Measurements from ENCODE around the gene CD247. TPM values are rescaled to one million over a fixed set of nuclear protein-coding genes. Genes with fewer than 3 reads are reported as not detected.

The CD247 gene
- total RNA-seq, 2 experiments from 2014 or later: 105 to 114 TPM

DNA sequence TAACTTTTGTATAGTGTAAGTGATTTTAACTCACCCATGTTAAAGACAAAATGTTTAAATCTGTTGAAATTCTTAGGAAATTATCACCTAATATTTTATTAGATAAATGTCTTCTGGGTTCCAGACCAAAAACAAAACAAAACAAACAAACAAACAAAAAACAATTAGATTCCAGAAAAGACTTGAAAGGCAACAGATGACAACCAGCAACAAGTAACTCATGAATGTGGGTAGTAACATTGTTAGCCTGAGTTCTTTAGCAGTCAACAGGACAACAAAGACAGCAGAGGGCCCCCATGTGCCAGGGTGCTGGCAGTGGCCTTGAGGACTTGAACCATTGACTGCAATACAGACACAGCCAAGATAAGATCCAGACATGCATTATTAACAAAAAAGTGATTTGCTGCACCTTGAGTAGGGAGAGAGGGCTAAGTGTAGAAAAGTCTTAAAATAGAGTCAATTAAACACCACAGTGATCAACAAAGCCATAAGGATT, 2.4 kb upstream of the CD247 start:
- H3K4me1 Mint-ChIP-seq (ENCODE audit: low read depth): peaks cover 19% of the 10 kb centered on the region
- POLR2A ChIA-PET: no interaction called here
- no peaks in the 10 kb centered on the region for H3K9me3 Mint-ChIP-seq
- intact Hi-C loops (cut with micrococcal nuclease): no loop called here
- CTCF ChIA-PET: interaction anchor here (0.7 to 6.3 kb wide), 7 partner anchors 12 to 253 kb away, joined by 3 to 70 read pairs (median 5); no protein-coding TSS in a partner anchor
- no peak for DNase-seq
- peaks cover 17% of the 10 kb centered on the region for H3K36me3 Mint-ChIP-seq
- H3K4me3 Mint-ChIP-seq: no peak overlapping the region
- no peak overlapping the region for H3K27ac Mint-ChIP-seq
- H3K27me3 Mint-ChIP-seq: no peaks in the 10 kb centered on the region

- intact Hi-C loops (cut with micrococcal nuclease): loop anchor here (1.0 to 5.0 kb wide), 6 partner anchors 17 to 297 kb away; partner anchors contain the start of genes CREG1 and POU2F1
Measured at GRCh38 chr1:167517535-167518330, 596 bp downstream of the CD247 start.

GRCh38 chr1:167516404-167517388, 1.6 kb downstream of the CD247 start:
- peaks cover 41% of the 10 kb centered on the region for H3K36me3 Mint-ChIP-seq
- peak overlapping the region; percentile 88 for H3K4me3 Mint-ChIP-seq
- POLR2A ChIA-PET: interaction anchor here (0.5 to 5.8 kb wide), 19 partner anchors 9 to 665 kb away, joined by 3 to 115 read pairs (median 5); partner anchors contain the start of genes CREG1 and POU2F1
- H3K27me3 Mint-ChIP-seq: no peaks in the 10 kb centered on the region
- no peaks in the 10 kb centered on the region for H3K9me3 Mint-ChIP-seq
- CTCF ChIA-PET: interaction anchor here (0.9 to 6.7 kb wide), 15 partner anchors 9 to 296 kb away, joined by 3 to 70 read pairs (median 5); partner anchors contain the start of gene POU2F1
- H3K27ac Mint-ChIP-seq: peak overlapping the region; percentile 98
- DNase-seq: no peak
- intact Hi-C loops (cut with micrococcal nuclease): loop anchor here (1.0 to 5.0 kb wide), 6 partner anchors 16 to 296 kb away; partner anchors contain the start of gene POU2F1
- H3K4me1 Mint-ChIP-seq (ENCODE audit: low read depth): peaks cover 46% of the 10 kb centered on the region

More at GRCh38 chr1:167517535-167518330, 596 bp downstream of the CD247 start:
- Mint-ChIP-seq H3K27ac (peak overlapping the region; percentile 98), H3K4me3 (peak overlapping the region; percentile 88), H3K4me1 (ENCODE audit: low read depth) (peaks cover 35% of the 10 kb centered on the region), H3K36me3 (peaks cover 31% of the 10 kb centered on the region), H3K27me3 (no peaks in the 10 kb centered on the region), H3K9me3 (no peaks in the 10 kb centered on the region)
- POLR2A ChIA-PET: interaction anchor here (0.5 to 5.8 kb wide), 20 partner anchors 10 to 664 kb away, joined by 3 to 115 read pairs (median 5); partner anchors contain the start of genes CREG1 and POU2F1
- CTCF ChIA-PET: interaction anchor here (0.6 to 6.7 kb wide), 23 partner anchors 9 to 297 kb away, joined by 3 to 70 read pairs (median 5); partner anchors contain the start of gene POU2F1
- DNase-seq: peak; percentile 96

DNA sequence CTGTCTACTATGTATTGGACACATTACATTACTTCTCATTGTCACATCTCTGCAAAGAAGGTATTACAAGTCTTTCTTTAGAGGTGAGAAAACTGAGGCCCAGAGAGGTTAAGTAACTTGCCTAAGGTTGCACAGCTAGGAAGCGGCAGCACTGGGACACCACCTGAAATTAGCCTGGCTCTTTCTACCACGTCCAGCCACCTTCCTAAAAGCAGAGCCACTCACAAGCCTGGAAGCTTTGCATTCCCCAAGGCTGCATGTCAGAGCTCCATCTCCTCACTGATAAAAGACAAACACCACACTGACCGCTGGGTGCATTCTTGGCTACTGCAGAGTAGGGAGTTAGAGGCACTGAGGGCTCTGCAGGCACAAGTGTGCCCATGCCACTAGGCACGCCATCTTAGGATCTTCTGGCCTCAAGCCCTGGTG, 2.4 kb downstream of the CD247 start:
- Mint-ChIP-seq H3K4me3 (peak overlapping the region; percentile 88), H3K9me3 (no peaks in the 10 kb centered on the region), H3K36me3 (peaks cover 44% of the 10 kb centered on the region), H3K4me1 (ENCODE audit: low read depth) (peaks cover 51% of the 10 kb centered on the region), H3K27me3 (no peaks in the 10 kb centered on the region), H3K27ac (peak overlapping the region; percentile 98)
- ChIA-PET CTCF (interaction anchor here (0.9 to 6.7 kb wide), 9 partner anchors 8 to 75 kb away, joined by 3 to 70 read pairs (median 7); no protein-coding TSS in a partner anchor), POLR2A (interaction anchor here (0.7 to 5.8 kb wide), 14 partner anchors 8 to 295 kb away, joined by 3 to 115 read pairs (median 6); partner anchors contain the start of genes CREG1 and POU2F1)
- DNase-seq: no peak
- intact Hi-C loops (cut with micrococcal nuclease): loop anchor here (1.0 to 5.0 kb wide), 3 partner anchors 34 to 249 kb away; no protein-coding TSS in a partner anchor

DNA sequence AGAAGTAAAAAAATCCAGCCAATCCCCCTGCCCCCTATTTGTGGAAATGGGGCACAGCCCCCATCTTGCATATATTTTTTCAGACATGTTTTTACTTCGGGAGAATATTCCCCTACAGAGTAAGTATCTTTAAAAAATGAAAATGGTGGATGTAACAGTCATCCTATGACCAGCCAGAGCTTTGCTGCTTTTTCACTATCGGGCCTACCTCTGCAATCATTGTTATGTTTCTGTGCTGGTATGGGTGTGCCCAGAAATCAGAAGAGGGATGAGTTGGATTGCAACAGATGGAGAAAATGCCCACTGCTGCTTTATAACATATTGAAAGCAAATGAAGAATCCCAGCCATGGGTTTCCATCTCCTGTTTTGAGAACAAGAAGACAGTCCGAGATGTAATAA, 2.9 kb downstream of the CD247 start:
- Mint-ChIP-seq H3K4me1 (ENCODE audit: low read depth) (peaks cover 53% of the 10 kb centered on the region), H3K27me3 (no peaks in the 10 kb centered on the region), H3K9me3 (no peaks in the 10 kb centered on the region), H3K27ac (peak overlapping the region; percentile 98), H3K4me3 (peak overlapping the region; percentile 88), H3K36me3 (peaks cover 47% of the 10 kb centered on the region)
- CTCF ChIA-PET: interaction anchor here (0.9 to 6.7 kb wide), 8 partner anchors 8 to 74 kb away, joined by 3 to 70 read pairs (median 13); no protein-coding TSS in a partner anchor
- intact Hi-C loops (cut with micrococcal nuclease): loop anchor here (5.0 kb wide), 2 partner anchors 33 to 248 kb away; no protein-coding TSS in a partner anchor
- no peak for DNase-seq
- POLR2A ChIA-PET: interaction anchor here (0.7 to 5.8 kb wide), 12 partner anchors 10 to 71 kb away, joined by 3 to 115 read pairs (median 5); partner anchors contain the start of gene CREG1

- DNase-seq: no peak
- POLR2A ChIA-PET: interaction anchor here (3.0 to 5.8 kb wide), 4 partner anchors 14 to 67 kb away, joined by 14 to 115 read pairs (median 56); no protein-coding TSS in a partner anchor
- Mint-ChIP-seq H3K27me3 (no peaks in the 10 kb centered on the region), H3K4me1 (ENCODE audit: low read depth) (peaks cover 58% of the 10 kb centered on the region), H3K27ac (peak overlapping the region; percentile 86), H3K9me3 (no peaks in the 10 kb centered on the region), H3K36me3 (peaks cover 54% of the 10 kb centered on the region), H3K4me3 (peak overlapping the region; percentile 88)
- CTCF ChIA-PET: interaction anchor here (1.1 to 6.7 kb wide), 5 partner anchors 13 to 67 kb away, joined by 3 to 70 read pairs (median 59); no protein-coding TSS in a partner anchor
- intact Hi-C loops (cut with micrococcal nuclease): no loop called here
Measured at GRCh38 chr1:167514288-167514687, 4.0 kb downstream of the CD247 start.

- Mint-ChIP-seq H3K27ac (peak overlapping the region; percentile 76), H3K4me3 (peak overlapping the region; percentile 73), H3K9me3 (no peaks in the 10 kb centered on the region), H3K4me1 (ENCODE audit: low read depth) (peaks cover 73% of the 10 kb centered on the region), H3K36me3 (peaks cover 67% of the 10 kb centered on the region), H3K27me3 (no peaks in the 10 kb centered on the region)
- ChIA-PET CTCF (interaction anchor here (0.7 to 1.9 kb wide), 3 partner anchors 21 to 68 kb away, joined by 3 to 4 read pairs (median 3); no protein-coding TSS in a partner anchor), POLR2A (interaction anchor here (0.7 to 1.0 kb wide), 2 partner anchors 12 to 64 kb away, joined by 3 to 4 read pairs; no protein-coding TSS in a partner anchor)
- intact Hi-C loops (cut with micrococcal nuclease): loop anchor here (1.0 kb wide), 1 partner anchor 20 kb away; no protein-coding TSS in a partner anchor
- no peak for DNase-seq
Measured at GRCh38 chr1:167512046-167512654, 6.2 kb downstream of the CD247 start.

DNA sequence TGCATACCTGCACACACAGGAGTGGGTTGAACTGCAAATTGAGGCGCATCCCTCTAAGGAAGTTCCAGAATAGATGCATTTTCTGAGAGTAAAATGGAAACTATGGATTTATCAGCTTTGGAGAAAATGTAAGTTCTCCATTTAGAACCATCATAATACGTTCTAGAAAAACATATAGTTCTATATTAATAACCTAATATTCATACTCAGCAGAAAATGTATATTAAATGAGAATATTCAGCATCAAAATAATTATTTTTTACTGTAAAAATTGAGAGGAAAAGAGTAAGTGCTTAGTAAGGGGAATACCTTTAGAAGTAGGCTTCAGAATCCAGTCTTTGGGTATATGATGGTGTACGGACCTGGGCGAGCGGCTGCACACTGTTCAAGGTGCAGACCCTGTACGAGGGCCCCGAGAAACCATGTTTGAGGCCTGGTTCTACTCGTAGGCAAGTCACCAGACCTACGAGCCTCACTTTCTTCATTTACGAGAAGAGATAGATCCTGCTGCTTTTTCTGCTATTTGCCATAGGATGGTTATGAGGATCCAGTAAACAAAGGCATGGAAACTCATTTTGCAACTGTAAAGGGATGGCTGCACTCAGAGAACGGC, 6.8 kb downstream of the CD247 start:
- peaks cover 78% of the 10 kb centered on the region for H3K4me1 Mint-ChIP-seq (ENCODE audit: low read depth)
- no peaks in the 10 kb centered on the region for H3K9me3 Mint-ChIP-seq
- H3K36me3 Mint-ChIP-seq: peaks cover 61% of the 10 kb centered on the region
- POLR2A ChIA-PET: interaction anchor here (0.7 to 1.0 kb wide), 2 partner anchors 11 to 64 kb away, joined by 3 to 4 read pairs; no protein-coding TSS in a partner anchor
- no peak overlapping the region for H3K27ac Mint-ChIP-seq
- no peak for DNase-seq
- H3K27me3 Mint-ChIP-seq: no peaks in the 10 kb centered on the region
- CTCF ChIA-PET: interaction anchor here (1.2 to 1.9 kb wide), 3 partner anchors 22 to 64 kb away, joined by 3 to 4 read pairs (median 4); no protein-coding TSS in a partner anchor
- intact Hi-C loops (cut with micrococcal nuclease): no loop called here
- peak overlapping the region; percentile 73 for H3K4me3 Mint-ChIP-seq

DNA sequence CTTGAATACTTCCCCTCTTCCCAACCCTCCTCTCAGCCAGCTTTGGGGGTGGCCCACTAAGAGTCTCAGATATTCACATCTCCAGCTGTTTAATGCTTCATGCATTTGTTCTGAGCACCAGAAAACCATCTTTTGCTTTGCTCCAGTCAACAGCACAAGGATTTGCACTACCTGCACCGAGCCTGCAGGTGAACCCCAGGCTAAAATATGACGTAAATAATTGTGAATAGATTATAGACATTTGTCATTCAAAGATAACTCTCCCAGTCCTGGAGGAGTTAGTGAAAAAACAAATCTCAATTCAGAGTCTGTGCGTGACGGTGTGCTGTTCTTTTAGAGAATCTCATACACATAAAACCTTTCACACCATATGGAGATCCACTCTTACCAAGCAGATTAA, 7.4 kb downstream of the CD247 start:
- no peak for DNase-seq
- Mint-ChIP-seq H3K27me3 (no peaks in the 10 kb centered on the region), H3K9me3 (no peaks in the 10 kb centered on the region), H3K27ac (no peak overlapping the region), H3K4me1 (ENCODE audit: low read depth) (peaks cover 77% of the 10 kb centered on the region), H3K36me3 (peaks cover 56% of the 10 kb centered on the region), H3K4me3 (peak overlapping the region; percentile 45)
- intact Hi-C loops (cut with micrococcal nuclease): loop anchor here (1.0 kb wide), 1 partner anchor 9 kb away; no protein-coding TSS in a partner anchor
- POLR2A ChIA-PET: interaction anchor here (0.7 to 1.4 kb wide), 2 partner anchors 10 to 17 kb away, joined by 3 to 4 read pairs; no protein-coding TSS in a partner anchor
- CTCF ChIA-PET: interaction anchor here (1.4 to 1.9 kb wide), 2 partner anchors 22 to 63 kb away, joined by 4 read pairs; no protein-coding TSS in a partner anchor

Measured in activated CD4-positive, alpha-beta memory T cell treated with anti-CD3 and anti-CD28 coated beads for 36 hours (primary cell).